HepG2 (cell line): ENCODE measurements around the gene DIO1. TPM values are rescaled to one million over a fixed set of nuclear protein-coding genes. Genes with fewer than 3 reads are reported as not detected.

Experiments used
- ATAC-seq: fragments of 200-7000 bp; cut with Tn5 transposase; 3 replicates; pipeline ENCODE4 v1.9.1; 2020; ENCODE audit warnings: mild to moderate bottlenecking, moderate library complexity
- BruUV-seq: library from RNA; stranded (reverse); fragments of 400-500 nt; replicated peaks from 2 replicates; lab custom pipeline; 2021; lab: Mats Ljungman, UMichigan
- CTCF ChIA-PET: fragments of 300-600 bp; formaldehyde crosslinking; extraction: SDS; loops from one replicate; lab custom pipeline; 2021; ENCODE audit warnings: low total read pairs, inconsistent platforms, low intra/inter-chr PET ratio; lab: Yijun Ruan, JAX
- POLR2A ChIA-PET: fragments of 350-600 bp; sonication (Branson Sonifier 250); formaldehyde crosslinking; loops from one replicate; lab custom pipeline; 2020; ENCODE audit warnings: antibody characterized with exemption, inconsistent platforms; lab: Yijun Ruan, JAX
- DNase-seq: peaks from one replicate; pipeline ENCODE4 v3.0.0-alpha.2; 2015; ENCODE audit warnings: low spot score
- FAIRE-seq: peaks from 3 replicates; lab custom pipeline; 2011; peaks lifted over from hg19 to GRCh38; lab: Jason Lieb, UNC
- H2AFZ ChIP-seq: one replicate; pipeline ENCODE4 v1.6.1; 2011; ENCODE audit warnings: low read length, inconsistent platforms
- H3K27ac ChIP-seq: fragments of 300-600 bp; 3 replicates; pipeline ENCODE4 v1.8.0; 2011; ENCODE audit warnings: mixed run types, mild to moderate bottlenecking, mixed read lengths, low read length, inconsistent platforms; ENCODE audit not compliant: insufficient read depth; ENCODE audit errors: extremely low read length
- H3K27me3 ChIP-seq, 2 experiments: fragments of 200-600 bp in 1 of 2; 2 replicates in 1 of 2; 3 replicates in 1 of 2; pipeline versions ENCODE4 v1.6.0 to v1.8.0; 2011; ENCODE audit warnings: low read length in 2 of 2, mild to moderate bottlenecking in 2 of 2, moderate library complexity in 2 of 2, inconsistent platforms in 1 of 2; ENCODE audit not compliant: insufficient read depth in 2 of 2, control insufficient read depth in 1 of 2
- H3K36me3 ChIP-seq, 2 experiments: fragments of 200-600 bp in 1 of 2; replicated peaks in 1 of 2; 2 replicates in 1 of 2; 3 replicates in 1 of 2; pipeline versions ENCODE4 v1.5.1 to v1.8.0; 2011; ENCODE audit warnings: low read length in 2 of 2, inconsistent platforms in 1 of 2; ENCODE audit not compliant: insufficient read depth in 2 of 2, control insufficient read depth in 1 of 2
- H3K4me1 ChIP-seq: 2 replicates; pipeline ENCODE4 v1.5.1; 2012; ENCODE audit warnings: low read length, inconsistent platforms; ENCODE audit not compliant: insufficient read depth
- H3K4me2 ChIP-seq: 2 replicates; pipeline ENCODE4 v1.6.0; 2011; ENCODE audit warnings: low read depth, low read length, inconsistent platforms
- H3K4me3 ChIP-seq, 3 experiments: fragments of 200-600 bp in 1 of 3; sonication (generic), shearing (Covaris generic) in 1 of 3; replicated peaks in 1 of 3; 2 replicates each; pipeline ENCODE4 v1.5.1; 2011 to 2016; ENCODE audit warnings: low read length in 3 of 3, inconsistent platforms in 2 of 3, low read depth in 2 of 3, mild to moderate bottlenecking in 2 of 3, control low read depth in 1 of 3, mixed read lengths in 1 of 3; ENCODE audit not compliant: insufficient read depth in 1 of 3
- H3K79me2 ChIP-seq: one replicate; pipeline ENCODE4 v1.6.1; 2011; ENCODE audit warnings: low read length, inconsistent platforms; ENCODE audit not compliant: insufficient read depth
- H3K9ac ChIP-seq: 2 replicates; pipeline ENCODE4 v1.6.0; 2011; ENCODE audit warnings: mild to moderate bottlenecking, low read depth, low read length, inconsistent platforms; ENCODE audit not compliant: insufficient read depth
- H3K9me3 ChIP-seq: 2 replicates; pipeline ENCODE4 v1.5.1; 2012; ENCODE audit warnings: mild to moderate bottlenecking, low read length
- H4K20me1 ChIP-seq: 2 replicates; pipeline ENCODE4 v1.6.0; 2011; ENCODE audit warnings: inconsistent platforms, mild to moderate bottlenecking, low read length, moderate library complexity; ENCODE audit not compliant: insufficient read depth
- BCL6 ChIP-seq: IDR thresholded peaks from 2 replicates; pipeline ENCODE4 v1.6.1; 2016; ENCODE audit warnings: missing genetic modification reagents, missing compliant biosample characterization
- GABPB1 ChIP-seq: IDR thresholded peaks from 2 replicates; pipeline ENCODE4 v1.6.1; 2016; ENCODE audit warnings: mild to moderate bottlenecking, missing genetic modification reagents, moderate library complexity, missing compliant biosample characterization
- IKZF1 ChIP-seq: fragments of 450-650 bp; IDR thresholded peaks from 2 replicates; pipeline ENCODE4 v1.7.1; 2016
- KLF9 ChIP-seq: IDR thresholded peaks from 2 replicates; pipeline ENCODE4 v1.6.1; 2016; ENCODE audit warnings: low read depth
- NCOA2 ChIP-seq: sonication (generic); formaldehyde crosslinking; IDR thresholded peaks from 2 replicates; pipeline ENCODE4 v1.8.0; 2022; ENCODE audit warnings: inconsistent platforms
- NR2F2 ChIP-seq: IDR thresholded peaks from 2 replicates; pipeline ENCODE4 v1.6.1; 2012; ENCODE audit warnings: low read depth, inconsistent platforms, borderline replicate concordance
- RFX3 ChIP-seq: IDR thresholded peaks from 2 replicates; pipeline ENCODE4 v1.6.1; 2016; ENCODE audit warnings: missing biosample characterization, missing genetic modification reagents
- STAG1 ChIP-seq: sonication (generic); formaldehyde crosslinking; IDR thresholded peaks from 2 replicates; pipeline ENCODE4 v1.4.0; 2020; ENCODE audit warnings: missing genetic modification reagents
- TEAD3 ChIP-seq: optimal IDR thresholded peaks from 2 replicates; pipeline ENCODE3; 2016; ENCODE audit warnings: borderline replicate concordance
- TMF1 ChIP-seq: sonication (generic); formaldehyde crosslinking; IDR thresholded peaks from 2 replicates; pipeline ENCODE4 v1.8.1; 2022; ENCODE audit warnings: low read depth, missing genetic modification reagents
- ZNF281 ChIP-seq: sonication (generic); formaldehyde crosslinking; IDR thresholded peaks from 2 replicates; pipeline ENCODE4 v1.4.0; 2020; ENCODE audit warnings: missing genetic modification reagents, borderline replicate concordance
- ZNF431 ChIP-seq: sonication (generic); formaldehyde crosslinking; IDR thresholded peaks from 2 replicates; pipeline ENCODE4 v1.9.0; 2022; ENCODE audit warnings: missing genetic modification reagents, low read depth, mild to moderate bottlenecking, borderline replicate concordance
- ZNF713 ChIP-seq: sonication (generic); formaldehyde crosslinking; IDR thresholded peaks from 2 replicates; pipeline ENCODE4 v1.4.0; 2020; ENCODE audit warnings: mild to moderate bottlenecking, missing genetic modification reagents
- ZNF879 ChIP-seq: sonication (generic); formaldehyde crosslinking; IDR thresholded peaks from 2 replicates; pipeline ENCODE4 v1.8.1; 2023; ENCODE audit warnings: missing genetic modification reagents
- ZSCAN20 ChIP-seq: sonication (generic); formaldehyde crosslinking; IDR thresholded peaks from 2 replicates; pipeline ENCODE4 v1.4.0; 2020; ENCODE audit warnings: missing genetic modification reagents, mild to moderate bottlenecking, borderline replicate concordance
- WGBS: methylation state at CpG from one replicate; pipeline ENCODE4 v1.1.6; 2017; ENCODE audit warnings: low lambda C conversion rate; 5-methylcytosine and 5-hydroxymethylcytosine counted together
- in situ Hi-C: cut with HindIII; loops from 2 replicates; pipeline ENCODE4 v1.10.0; 2017; ENCODE audit warnings: low pct_unique_long_range_greater_than_20kb; ENCODE audit not compliant: extremely low pct_ligation_motif_present
- intact Hi-C: fragments of 100-400 bp; cut with micrococcal nuclease; formaldehyde crosslinking; loops from one replicate; pipeline ENCODE4 v1.10.0; 2022; ENCODE audit not compliant: unreplicated experiment
- polyA plus RNA-seq, 8 experiments: library from polyadenylated mRNA; depleted of rRNA in 3 of 8; stranded (reverse) in 7 of 8; unstranded in 1 of 8; fragments of >200 nt; fragmentation: Illumina TruSeq in 4 of 8; extraction: Trizol in 4 of 8; gene quantifications; 2 replicates each; pipeline versions ENCODE4 v1.2.1 to v1.2.3, GENCODE V29; 2011 to 2016; ENCODE audit warnings: low read depth in 4 of 8, missing spikeins in 1 of 8, mixed read lengths in 1 of 8; ENCODE audit not compliant: insufficient read depth in 1 of 8
- total RNA-seq, 5 experiments: library from RNA; depleted of rRNA; stranded (reverse); fragments of >200 nt; fragmentation: Illumina TruSeq; extraction: Trizol; gene quantifications; 2 replicates each; pipeline ENCODE4 v1.2.3, GENCODE V29; 2016; ENCODE audit warnings: low read depth in 1 of 5
- TF ChIP-seq, protein P1 (sequence below), 2 experiments: sonication (generic) in 1 of 2; formaldehyde crosslinking in 1 of 2; IDR thresholded peaks; 2 replicates each; pipeline versions ENCODE4 v1.6.1 to v1.9.0; 2014 to 2022; ENCODE audit warnings: antibody characterized with exemption in 1 of 2, borderline replicate concordance in 1 of 2, inconsistent platforms in 1 of 2, low read depth in 1 of 2, missing genetic modification reagents in 1 of 2
- TF ChIP-seq, protein P2 (sequence below): sonication (generic); formaldehyde crosslinking; IDR thresholded peaks from 2 replicates; pipeline ENCODE4 v1.9.0; 2021; ENCODE audit warnings: missing genetic modification reagents, mild to moderate bottlenecking, borderline replicate concordance

The DIO1 gene
- total and polyA plus RNA-seq, 2 of the 13 experiments (the other 11 are each of a cell fraction or from before 2014, with no cell fraction given), result 13.5 to 45.6 TPM

GRCh38 chr1:53868565-53868964, 25.4 kb upstream of the DIO1 start:
- H3K4me3 ChIP-seq, result no peak overlapping the region
- BruUV-seq, result no TSS peak
- DNase-seq (no peak), ATAC-seq (no peak), FAIRE-seq (no peak)
- no peaks in the 10 kb centered on the region for H4K20me1 ChIP-seq
- no peak overlapping the region for H3K4me2 ChIP-seq
- WGBS, result 95% methylated on average over 1 of the region's 1 CpG
- ChIA-PET CTCF (no interaction called here), POLR2A (no interaction called here)
- TF ChIP-seq ZNF431 (CRISPR knock-in tag) (no peak), RFX3 (CRISPR knock-in tag) (no peak), ZNF713 (CRISPR knock-in tag) (no peak), NCOA2 (CRISPR knock-in tag) (no peak), ZSCAN20 (no peak), IKZF1 (no peak), NR2F2 (no peak), BCL6 (CRISPR knock-in tag) (no peak), TMF1 (CRISPR knock-in tag) (no peak), GABPB1 (CRISPR knock-in tag) (no peak), ZNF281 (CRISPR knock-in tag) (no peak), TEAD3 (CRISPR knock-in tag) (no peak), ZNF879 (CRISPR knock-in tag) (no peak), KLF9 (CRISPR knock-in tag) (no peak), STAG1 (CRISPR knock-in tag) (no peak)
- TF ChIP-seq, protein P1, sequence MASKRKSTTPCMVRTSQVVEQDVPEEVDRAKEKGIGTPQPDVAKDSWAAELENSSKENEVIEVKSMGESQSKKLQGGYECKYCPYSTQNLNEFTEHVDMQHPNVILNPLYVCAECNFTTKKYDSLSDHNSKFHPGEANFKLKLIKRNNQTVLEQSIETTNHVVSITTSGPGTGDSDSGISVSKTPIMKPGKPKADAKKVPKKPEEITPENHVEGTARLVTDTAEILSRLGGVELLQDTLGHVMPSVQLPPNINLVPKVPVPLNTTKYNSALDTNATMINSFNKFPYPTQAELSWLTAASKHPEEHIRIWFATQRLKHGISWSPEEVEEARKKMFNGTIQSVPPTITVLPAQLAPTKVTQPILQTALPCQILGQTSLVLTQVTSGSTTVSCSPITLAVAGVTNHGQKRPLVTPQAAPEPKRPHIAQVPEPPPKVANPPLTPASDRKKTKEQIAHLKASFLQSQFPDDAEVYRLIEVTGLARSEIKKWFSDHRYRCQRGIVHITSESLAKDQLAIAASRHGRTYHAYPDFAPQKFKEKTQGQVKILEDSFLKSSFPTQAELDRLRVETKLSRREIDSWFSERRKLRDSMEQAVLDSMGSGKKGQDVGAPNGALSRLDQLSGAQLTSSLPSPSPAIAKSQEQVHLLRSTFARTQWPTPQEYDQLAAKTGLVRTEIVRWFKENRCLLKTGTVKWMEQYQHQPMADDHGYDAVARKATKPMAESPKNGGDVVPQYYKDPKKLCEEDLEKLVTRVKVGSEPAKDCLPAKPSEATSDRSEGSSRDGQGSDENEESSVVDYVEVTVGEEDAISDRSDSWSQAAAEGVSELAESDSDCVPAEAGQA (IDR thresholded peaks at IDR 0.05; ENCODE audit: low read depth), result no peak
- TF ChIP-seq, protein P1 (CRISPR knock-in tag; IDR thresholded peaks at IDR 0.05; ENCODE audit: borderline replicate concordance), result no peak
- TF ChIP-seq, protein P2, sequence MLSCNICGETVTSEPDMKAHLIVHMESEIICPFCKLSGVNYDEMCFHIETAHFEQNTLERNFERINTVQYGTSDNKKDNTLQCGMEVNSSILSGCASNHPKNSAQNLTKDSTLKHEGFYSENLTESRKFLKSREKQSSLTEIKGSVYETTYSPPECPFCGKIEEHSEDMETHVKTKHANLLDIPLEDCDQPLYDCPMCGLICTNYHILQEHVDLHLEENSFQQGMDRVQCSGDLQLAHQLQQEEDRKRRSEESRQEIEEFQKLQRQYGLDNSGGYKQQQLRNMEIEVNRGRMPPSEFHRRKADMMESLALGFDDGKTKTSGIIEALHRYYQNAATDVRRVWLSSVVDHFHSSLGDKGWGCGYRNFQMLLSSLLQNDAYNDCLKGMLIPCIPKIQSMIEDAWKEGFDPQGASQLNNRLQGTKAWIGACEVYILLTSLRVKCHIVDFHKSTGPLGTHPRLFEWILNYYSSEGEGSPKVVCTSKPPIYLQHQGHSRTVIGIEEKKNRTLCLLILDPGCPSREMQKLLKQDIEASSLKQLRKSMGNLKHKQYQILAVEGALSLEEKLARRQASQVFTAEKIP (CRISPR knock-in tag), result no peak
- in situ Hi-C loops, result no loop called here
- H3K4me1 ChIP-seq, result no peaks in the 10 kb centered on the region
- no peak overlapping the region for H3K27ac ChIP-seq
- H2AFZ ChIP-seq, result no peak overlapping the region
- no peaks in the 10 kb centered on the region for H3K9me3 ChIP-seq
- no peak overlapping the region for H3K9ac ChIP-seq
- intact Hi-C loops, result no loop called here
- no peaks in the 10 kb centered on the region for H3K79me2 ChIP-seq
- H3K36me3 ChIP-seq, result peaks cover 3 to 18% of the 10 kb centered on the region in 2 experiments; a peak in 3 of 5 replicates
- H3K27me3 ChIP-seq, result no peaks in the 10 kb centered on the region
